Measurements from ENCODE around the gene BICC1.

BICC1 gene

DNA sequence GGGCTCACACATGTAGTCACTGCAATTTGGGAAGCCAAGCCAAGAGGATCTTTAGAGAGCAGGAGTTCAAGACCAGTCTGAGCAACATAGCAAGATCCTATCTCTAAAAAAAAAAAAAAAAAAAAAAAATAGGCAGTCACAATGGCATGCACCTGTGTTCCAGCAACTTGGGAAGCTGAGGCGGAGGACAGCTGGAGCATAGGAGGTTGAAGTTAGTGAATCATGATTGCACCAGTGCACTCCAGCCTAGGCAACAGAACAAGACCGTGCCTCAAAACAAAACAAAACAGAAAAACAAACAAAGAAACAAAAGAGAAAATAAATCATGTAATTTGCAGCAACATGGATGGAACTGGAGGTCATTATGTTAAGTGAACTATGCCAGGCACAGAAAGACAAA lies 33.6 kb upstream of the BICC1 start:
- H3K27ac ChIP-seq = no peak overlapping the region
- no peaks in the 10 kb centered on the region for H4K20me1 ChIP-seq
- no peaks in the 10 kb centered on the region for H3K36me3 ChIP-seq
- no peak overlapping the region for H3K4me3 ChIP-seq
- H3K4me1 ChIP-seq = no peaks in the 10 kb centered on the region; a peak in 1 of 20 replicates
- H3K9me3 ChIP-seq (replicated peaks in 1 of 11) = no peaks in the 10 kb centered on the region
- H3K4me2 ChIP-seq = no peak overlapping the region
- H3K9ac ChIP-seq = no peak overlapping the region
- H3K27me3 ChIP-seq = no peaks in the 10 kb centered on the region
- no peak for TF ChIP-seq Cebpa-rat (IDR thresholded peaks at IDR 0.05)

GRCh38 chr10:58480321-58480720 lies 32.4 kb upstream of the BICC1 start:
- Histone ChIP-seq H3K4me3 (no peak overlapping the region), H3K36me3 (no peaks in the 10 kb centered on the region), H3K4me2 (no peak overlapping the region), H3K9ac (no peak overlapping the region), H4K20me1 (no peaks in the 10 kb centered on the region), H3K27ac (no peak overlapping the region), H3K4me1 (no peaks in the 10 kb centered on the region; a peak in 1 of 20 replicates), H3K9me3 (replicated peaks in 1 of 11) (no peaks in the 10 kb centered on the region), H3K27me3 (no peaks in the 10 kb centered on the region)
- no peak for TF ChIP-seq Cebpa-rat (IDR thresholded peaks at IDR 0.05)

DNA sequence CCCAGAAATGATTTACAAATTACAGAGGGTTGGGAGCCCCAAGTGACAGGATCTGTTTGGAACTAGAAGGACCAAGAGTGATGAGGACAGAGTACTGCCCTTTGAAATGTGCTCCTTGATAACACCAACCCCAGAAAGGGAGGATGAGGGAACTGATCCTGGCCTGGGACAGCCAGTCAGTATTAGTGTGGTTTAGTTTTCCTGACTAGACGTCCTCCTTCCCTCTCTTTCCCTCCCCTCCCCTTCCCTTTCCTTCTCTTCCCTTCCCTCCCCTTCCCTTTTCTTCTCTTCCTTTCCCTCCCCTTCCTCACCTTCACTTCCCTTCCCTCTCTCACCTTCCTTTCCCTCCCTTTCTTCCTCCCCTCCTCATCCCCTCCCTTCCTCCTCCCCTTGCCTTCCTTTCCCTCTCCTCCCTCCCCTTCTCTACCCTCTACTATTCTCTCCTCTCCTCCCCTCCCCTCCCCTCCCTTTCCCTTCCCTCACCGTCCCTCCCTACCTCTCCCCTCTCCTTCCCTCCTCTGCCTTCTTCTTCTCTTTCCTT lies 31.0 kb upstream of the BICC1 start:
- H3K27ac ChIP-seq = no peak overlapping the region
- no peaks in the 10 kb centered on the region for H3K27me3 ChIP-seq
- H3K4me2 ChIP-seq = no peak overlapping the region
- no peaks in the 10 kb centered on the region for H4K20me1 ChIP-seq
- H3K36me3 ChIP-seq = no peaks in the 10 kb centered on the region
- H3K9ac ChIP-seq = no peak overlapping the region
- no peaks in the 10 kb centered on the region for H3K4me1 ChIP-seq
- no peak overlapping the region for H3K4me3 ChIP-seq
- TF ChIP-seq Cebpa-rat (IDR thresholded peaks at IDR 0.05) = no peak
- H3K9me3 ChIP-seq (replicated peaks in 1 of 11) = no peaks in the 10 kb centered on the region

GRCh38 chr10:58486821-58487220 lies 25.9 kb upstream of the BICC1 start:
- TF ChIP-seq Cebpa-rat (IDR thresholded peaks at IDR 0.05) = no peak
- Histone ChIP-seq H3K4me3 (no peak overlapping the region), H4K20me1 (no peaks in the 10 kb centered on the region), H3K9ac (no peak overlapping the region), H3K9me3 (replicated peaks in 1 of 11) (no peaks in the 10 kb centered on the region), H3K36me3 (no peaks in the 10 kb centered on the region), H3K27me3 (no peaks in the 10 kb centered on the region), H3K4me1 (no peaks in the 10 kb centered on the region), H3K4me2 (no peak overlapping the region), H3K27ac (no peak overlapping the region)

DNA sequence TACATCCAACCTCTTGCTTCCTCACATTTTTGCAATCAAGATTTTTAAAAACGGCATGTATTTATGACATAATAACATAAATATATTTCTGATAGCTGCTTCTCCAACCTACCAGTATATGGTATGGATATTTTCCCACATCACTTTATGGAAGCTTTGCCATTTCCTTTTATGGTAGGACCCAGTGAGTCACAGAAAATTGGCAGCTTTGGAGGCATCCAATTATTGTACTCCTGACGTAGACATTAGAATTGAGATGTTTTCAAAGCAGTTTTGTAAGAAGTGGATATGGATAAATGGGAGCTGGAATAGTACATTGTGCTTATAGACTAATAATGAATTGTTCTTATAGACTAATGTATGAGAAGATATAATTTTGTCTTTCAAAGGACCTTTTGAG lies 23.8 kb upstream of the BICC1 start:
- Histone ChIP-seq H3K4me1 (no peaks in the 10 kb centered on the region), H3K27ac (no peak overlapping the region), H3K4me3 (no peak overlapping the region), H3K27me3 (no peaks in the 10 kb centered on the region), H3K36me3 (no peaks in the 10 kb centered on the region), H3K9ac (no peak overlapping the region), H3K9me3 (replicated peaks in 1 of 11) (no peaks in the 10 kb centered on the region), H4K20me1 (no peaks in the 10 kb centered on the region), H3K4me2 (no peak overlapping the region)
- TF ChIP-seq Cebpa-rat (IDR thresholded peaks at IDR 0.05) = no peak

DNA sequence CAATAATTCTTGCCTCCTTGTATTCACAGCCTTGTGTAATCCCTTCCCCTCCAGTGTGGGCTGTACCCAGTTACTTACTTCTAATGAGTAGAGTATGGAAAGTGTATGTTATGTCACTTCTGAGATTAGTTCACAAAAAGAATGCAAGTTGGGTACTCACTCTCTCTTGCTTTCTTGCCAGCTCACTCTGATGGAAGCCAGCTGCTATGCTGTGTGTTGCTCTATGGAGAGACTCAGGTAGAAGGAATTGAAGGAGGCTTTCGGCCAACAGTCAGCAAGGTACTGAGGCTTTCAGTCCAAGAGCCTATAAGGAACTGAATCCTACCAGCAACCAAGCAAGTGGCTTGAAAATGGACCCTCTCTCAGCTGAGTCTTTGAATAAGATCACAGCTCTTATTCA lies 9.7 kb upstream of the BICC1 start:
- H3K27me3 ChIP-seq = no peaks in the 10 kb centered on the region
- H3K4me2 ChIP-seq = no peak overlapping the region
- H4K20me1 ChIP-seq = no peaks in the 10 kb centered on the region
- H3K9me3 ChIP-seq (replicated peaks in 1 of 11) = no peaks in the 10 kb centered on the region
- no peak for TF ChIP-seq Cebpa-rat (IDR thresholded peaks at IDR 0.05)
- no peaks in the 10 kb centered on the region for H3K4me1 ChIP-seq
- H3K9ac ChIP-seq = no peak overlapping the region
- H3K27ac ChIP-seq = no peak overlapping the region
- no peak overlapping the region for H3K4me3 ChIP-seq
- H3K36me3 ChIP-seq = no peaks in the 10 kb centered on the region

DNA sequence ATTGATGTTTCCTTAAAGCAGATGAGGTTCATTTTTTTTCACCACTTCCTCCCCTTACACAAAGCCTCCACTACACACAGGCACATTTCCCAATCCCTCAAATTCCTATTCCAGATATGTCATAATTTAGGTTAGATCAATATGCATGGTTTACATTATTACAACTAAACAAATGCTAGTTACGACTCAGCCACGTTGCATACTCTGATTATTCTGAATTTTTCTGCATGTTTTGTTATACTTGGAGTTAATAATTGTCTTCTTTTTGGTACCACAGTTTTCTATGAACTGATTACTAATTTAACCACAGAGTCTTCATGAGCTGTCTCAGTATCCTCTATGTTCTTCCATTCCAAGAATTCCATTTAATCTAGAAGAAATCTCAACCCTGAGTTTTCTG lies 4.4 kb upstream of the BICC1 start:
- TF ChIP-seq Cebpa-rat (IDR thresholded peaks at IDR 0.05) = no peak
- no peaks in the 10 kb centered on the region for H3K4me1 ChIP-seq
- H3K27ac ChIP-seq = no peak overlapping the region
- H4K20me1 ChIP-seq = no peaks in the 10 kb centered on the region
- H3K4me3 ChIP-seq = no peak overlapping the region
- H3K4me2 ChIP-seq = no peak overlapping the region
- no peak overlapping the region for H3K9ac ChIP-seq
- peaks cover 5 to 15% (median 10%) of the 10 kb centered on the region in 11 experiments; a peak in 20 of 22 replicates for H3K9me3 ChIP-seq (replicated peaks in 1 of 11)
- H3K27me3 ChIP-seq = no peaks in the 10 kb centered on the region
- H3K36me3 ChIP-seq = no peaks in the 10 kb centered on the region

GRCh38 chr10:58511765-58512490 lies 744 bp upstream of the BICC1 start:
- Histone ChIP-seq H3K9ac (no peak overlapping the region), H3K4me1 (no peaks in the 10 kb centered on the region), H3K27ac (no peak overlapping the region), H3K4me3 (no peak overlapping the region), H3K4me2 (no peak overlapping the region), H3K9me3 (replicated peaks in 1 of 11) (peaks cover 6 to 20% (median 12%) of the 10 kb centered on the region in 11 experiments; a peak in 20 of 22 replicates), H3K36me3 (no peaks in the 10 kb centered on the region), H3K27me3 (no peaks in the 10 kb centered on the region), H4K20me1 (no peaks in the 10 kb centered on the region)
- TF ChIP-seq Cebpa-rat (IDR thresholded peaks at IDR 0.05) = no peak

DNA sequence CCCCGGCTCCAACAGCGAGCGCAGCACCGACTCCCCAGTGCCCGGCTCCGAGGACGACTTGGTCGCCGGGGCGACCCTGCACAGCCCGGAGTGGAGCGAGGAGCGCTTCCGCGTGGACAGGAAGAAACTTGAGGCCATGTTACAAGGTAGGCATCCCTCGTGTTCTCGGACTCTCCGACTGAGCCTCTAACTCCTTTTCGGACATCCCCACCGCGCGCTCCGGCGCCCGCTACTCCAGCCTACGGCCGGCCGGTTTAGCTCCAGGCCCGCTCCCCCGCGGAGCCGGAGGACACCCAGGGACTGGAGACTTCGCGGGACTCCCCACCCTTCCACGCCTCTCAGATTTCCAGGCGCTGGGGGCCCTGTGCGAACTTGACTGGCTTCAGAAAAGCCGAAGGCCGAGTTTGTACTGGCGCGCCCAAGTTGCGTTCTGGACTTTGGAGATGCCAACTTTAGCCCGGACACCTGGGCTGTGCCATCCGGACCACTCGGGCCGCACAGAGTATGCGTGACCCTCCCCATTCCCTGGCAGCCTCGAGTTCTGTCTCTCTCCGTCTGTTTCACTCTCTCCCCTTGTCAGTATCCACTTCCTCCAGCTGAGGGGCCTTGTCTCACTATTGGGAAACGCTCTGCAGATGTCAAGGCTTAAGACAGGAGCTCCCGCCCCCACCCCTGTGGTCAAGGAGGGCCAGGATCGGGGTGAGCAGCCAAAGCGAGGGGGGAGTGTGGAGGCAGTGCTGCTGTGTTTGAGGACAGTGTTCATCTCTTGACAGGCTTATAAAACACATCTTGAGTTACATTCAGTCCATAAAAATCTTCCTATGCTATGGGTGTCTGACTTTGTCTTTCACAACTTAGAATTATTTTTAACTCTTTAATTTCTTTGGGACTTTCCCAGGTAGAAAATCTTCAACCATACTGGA lies 777 bp downstream of the BICC1 start:
- Histone ChIP-seq H3K4me1 (no peaks in the 10 kb centered on the region), H3K36me3 (no peaks in the 10 kb centered on the region), H3K4me3 (no peak overlapping the region), H4K20me1 (no peaks in the 10 kb centered on the region), H3K9ac (no peak overlapping the region), H3K4me2 (no peak overlapping the region), H3K27me3 (no peaks in the 10 kb centered on the region), H3K27ac (no peak overlapping the region), H3K9me3 (replicated peaks in 1 of 11) (peaks cover 6 to 20% (median 12%) of the 10 kb centered on the region in 11 experiments; a peak in 20 of 22 replicates)
- TF ChIP-seq Cebpa-rat (IDR thresholded peaks at IDR 0.05) = no peak

Measured in BLaER1 treated with 17β-estradiol and CSF1 and Interleukin-3, amounts not matched to agents 10 nM and 100 nM (cell line).